ENCODE data around the gene DDN.

Gene DDN

GRCh38 chr12:48999371-49000131 is at the start of gene DDN:
Gene DDN (minus strand): TSS chr12:48999375. CDS start chr12:48999287, 88 bp downstream.
- no peak for DNase-seq

- DNase-seq: no peak
These were observed 49.8 kb upstream of the DDN start for GRCh38 chr12:49048953-49049352.

DNA sequence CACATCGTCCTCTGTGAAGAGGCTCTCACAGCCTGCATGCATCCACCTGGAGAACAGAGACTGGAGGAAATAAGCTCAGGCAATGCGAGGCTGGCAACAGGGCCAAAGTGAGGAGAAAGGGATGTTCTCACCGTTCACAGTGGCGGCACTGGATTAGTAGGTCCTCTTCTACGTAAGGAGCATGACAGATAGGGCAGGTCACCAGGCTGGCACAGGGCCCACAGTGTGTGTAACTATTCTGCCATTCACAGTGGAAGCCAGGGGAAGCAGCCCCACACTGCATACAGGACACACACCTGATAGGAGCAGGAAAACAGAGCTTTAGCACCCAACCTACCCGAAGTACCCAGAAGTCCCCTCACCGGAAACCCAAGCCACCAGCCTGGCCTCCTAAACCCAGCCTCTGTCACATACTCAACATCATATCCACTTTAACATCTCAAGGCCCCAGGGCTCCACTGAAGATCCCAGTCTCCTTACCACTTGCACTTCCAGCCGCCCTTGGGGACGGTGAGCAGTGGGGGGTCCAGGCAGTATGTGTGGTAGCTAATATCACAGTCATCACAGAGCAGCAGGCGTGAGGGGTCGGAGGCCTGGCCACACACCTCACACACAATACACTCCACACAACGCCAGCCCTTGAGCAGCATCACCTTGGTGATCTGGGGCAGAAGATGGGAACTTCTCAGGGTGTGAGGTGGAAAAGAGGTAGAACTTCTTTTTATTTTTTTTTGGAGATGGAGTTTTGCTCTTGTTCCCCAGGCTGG is 47.1 kb upstream of the DDN start:
- no peak for DNase-seq

DNA sequence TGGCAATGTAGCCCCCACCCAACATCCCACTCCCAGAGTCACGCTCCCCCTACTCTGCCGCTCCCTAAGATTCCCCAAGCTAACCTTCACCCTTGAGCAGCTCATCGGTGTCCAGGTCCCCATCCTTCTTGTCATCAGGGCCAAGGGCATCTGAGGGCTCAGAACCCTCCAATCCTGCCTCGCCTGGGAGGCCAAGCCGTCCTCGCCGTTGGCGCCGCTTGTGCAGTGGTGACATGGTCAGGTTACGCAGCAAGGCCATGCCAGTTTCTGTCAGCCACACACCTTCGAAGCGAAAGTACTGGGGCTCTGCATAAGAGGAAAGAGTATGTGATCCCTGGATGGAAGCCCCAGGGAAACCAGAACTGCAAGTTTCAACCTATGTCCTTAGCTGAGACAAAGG is 45.5 kb upstream of the DDN start:
- DNase-seq: no peak

DNA sequence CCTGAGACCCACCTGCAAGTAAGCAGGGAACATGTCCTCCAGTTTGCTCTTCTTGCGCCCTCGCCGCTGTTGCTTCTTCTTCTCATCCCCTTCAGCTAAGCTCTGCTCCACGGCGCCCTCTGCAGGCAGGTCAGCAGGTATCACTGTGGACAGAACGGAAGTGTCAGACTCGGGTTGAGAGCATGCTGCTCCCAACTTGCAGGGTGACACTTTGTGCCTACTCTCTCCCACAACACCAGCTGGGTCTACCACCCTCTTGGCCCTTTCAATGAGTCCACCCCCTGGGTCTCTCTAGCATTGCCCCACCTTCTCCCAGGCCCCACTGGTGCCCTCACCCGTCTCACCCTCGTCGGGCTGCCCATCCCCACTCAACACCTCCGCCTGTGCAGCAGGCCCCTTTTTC is 44.7 kb upstream of the DDN start:
- DNase-seq: peak; percentile 12

- DNase-seq: no peak
These were observed 44.1 kb upstream of the DDN start for GRCh38 chr12:49043241-49043640.

DNA sequence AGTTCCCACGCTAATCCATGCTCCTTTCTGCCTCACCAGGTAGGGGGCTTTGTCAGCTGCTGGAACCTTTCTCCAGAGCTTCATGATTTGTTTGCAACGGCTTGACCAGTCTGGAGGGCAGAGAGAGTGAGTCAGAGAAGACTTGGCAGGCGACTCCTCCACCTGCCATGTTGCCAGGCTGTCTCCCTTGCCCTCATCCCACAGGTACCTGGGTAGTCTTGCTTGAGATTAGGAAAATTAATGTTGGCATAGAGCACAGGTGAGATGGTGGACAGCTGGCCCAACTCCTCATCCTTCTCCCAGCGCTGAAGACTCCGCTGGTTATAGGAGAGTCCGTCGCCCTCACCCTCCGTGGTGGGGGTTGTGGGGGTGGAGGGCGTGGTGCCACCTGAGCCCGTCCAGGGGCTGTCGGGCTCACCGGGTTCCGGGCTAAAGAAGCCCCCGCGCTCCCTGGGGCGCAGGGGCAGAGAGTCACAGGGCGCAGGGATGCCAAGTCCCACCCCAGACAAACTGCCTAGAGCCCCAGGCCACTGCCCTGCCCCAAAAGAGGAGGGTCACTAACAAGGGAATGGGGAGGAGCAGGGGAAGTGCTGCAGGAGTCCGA is 42.8 kb upstream of the DDN start:
- no peak for DNase-seq

DNA sequence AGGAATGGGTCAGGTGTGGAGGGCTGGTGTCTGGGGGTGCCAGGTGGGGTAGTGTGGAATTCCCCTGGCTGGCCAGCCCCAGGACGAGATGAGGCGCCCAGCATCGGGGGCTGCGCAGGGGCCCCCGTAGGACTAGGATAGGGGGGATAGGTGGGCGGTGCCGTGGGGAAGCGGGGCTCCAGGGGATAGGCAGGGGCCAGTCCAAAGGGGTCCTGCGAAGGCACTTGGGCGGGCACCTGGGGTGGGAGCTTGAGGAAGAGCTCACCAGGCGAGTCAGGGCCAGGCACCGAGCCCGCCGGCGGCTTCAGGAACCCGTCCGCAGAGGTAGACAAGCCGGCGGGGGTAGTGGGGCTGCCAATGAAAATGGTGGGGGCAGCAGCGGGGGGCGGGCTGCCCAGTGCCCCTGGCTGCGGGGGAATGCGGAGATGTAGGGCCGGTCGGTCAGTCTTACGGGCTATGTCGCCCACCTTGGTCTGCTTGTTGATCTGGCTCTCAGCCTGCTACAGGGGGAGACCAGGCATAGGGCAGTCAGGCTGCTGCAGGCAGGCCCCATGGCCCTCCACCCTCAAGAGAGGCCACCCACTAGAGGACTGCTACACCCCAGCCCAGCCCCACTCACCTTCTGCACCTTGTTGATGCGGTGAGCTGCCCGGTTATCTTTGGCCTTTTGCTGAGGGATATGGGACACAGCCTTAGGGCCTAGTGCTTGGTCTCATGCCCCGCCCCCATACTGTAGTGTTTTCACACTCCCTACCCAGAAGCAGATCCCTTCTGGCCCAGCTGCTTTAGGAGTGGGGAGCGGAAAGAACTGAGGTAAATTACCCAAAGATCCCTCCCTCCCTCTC is 42.1 kb upstream of the DDN start:
- no peak for DNase-seq

DNA sequence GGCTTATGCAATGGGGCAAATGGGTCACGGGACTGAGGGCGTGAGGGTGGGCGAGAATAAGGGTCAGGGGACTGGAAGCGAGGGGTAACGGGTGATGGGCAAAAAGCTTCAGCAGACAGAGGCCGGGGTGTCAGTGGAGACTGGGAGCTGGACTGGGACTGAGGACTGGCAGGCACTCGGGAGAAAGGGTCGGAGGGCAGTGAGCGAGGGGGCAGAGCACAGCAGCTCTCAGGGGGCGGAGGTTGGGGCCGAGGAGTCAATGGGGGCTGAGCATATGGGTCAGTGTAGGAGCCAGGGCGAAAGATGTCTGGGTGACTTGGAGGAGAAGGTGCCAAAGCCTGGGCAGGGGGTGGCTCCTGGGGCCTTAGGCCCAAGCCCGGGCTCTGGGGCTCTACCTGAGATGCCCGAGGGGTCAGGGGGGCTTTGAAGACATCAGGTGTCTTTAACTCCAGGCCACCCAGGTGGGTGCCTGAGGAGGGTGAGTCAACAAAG is 41.2 kb upstream of the DDN start:
- DNase-seq: no peak

DNA sequence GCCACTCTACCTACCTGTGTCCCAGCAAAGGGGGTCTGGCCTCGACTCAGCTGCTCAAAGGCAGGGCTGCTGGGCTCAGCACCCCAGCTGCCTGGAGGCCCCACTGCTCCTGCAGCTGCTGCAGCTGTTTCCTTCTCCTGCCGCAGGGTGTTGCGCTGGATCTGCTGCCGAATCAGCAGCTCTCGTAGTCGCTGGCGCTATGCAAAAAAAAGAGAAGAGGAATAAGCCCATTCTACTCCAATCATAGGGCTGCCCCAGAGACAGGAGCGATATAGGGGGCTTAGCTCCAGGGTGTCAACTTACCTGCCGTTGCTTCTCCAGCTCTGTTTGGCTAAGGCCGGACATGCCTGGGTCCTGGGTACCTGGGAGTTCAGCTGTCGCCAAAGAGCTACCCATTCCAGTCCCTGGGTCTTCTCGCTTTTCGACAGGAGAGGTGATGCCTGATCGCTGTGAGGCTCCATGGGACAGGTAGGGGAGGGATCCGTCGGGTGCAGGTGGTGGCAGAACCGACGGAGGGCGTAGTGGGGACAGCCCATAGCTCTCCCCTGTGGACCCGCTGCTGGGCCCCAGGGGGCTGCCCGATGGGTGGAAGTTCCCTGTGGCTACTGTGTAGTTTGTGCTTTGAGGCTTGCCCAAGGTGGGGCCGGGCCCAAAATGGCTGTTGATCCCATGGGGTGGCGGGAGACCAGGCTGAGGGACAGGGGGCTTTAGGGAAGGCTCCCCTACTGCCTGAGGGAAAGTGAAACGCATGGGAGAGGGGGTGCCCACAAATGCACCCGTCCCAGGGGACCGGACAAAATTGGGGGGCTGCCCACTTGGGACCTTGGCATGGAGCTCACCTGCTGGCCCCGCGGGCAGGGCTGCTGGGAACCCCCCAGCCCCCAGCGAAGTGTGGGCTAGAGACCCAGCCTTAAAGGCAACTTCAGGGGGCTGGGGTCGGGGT is 40.5 kb upstream of the DDN start:
- DNase-seq: no peak

GRCh38 chr12:49038291-49038955 is 39.2 kb upstream of the DDN start:
- no peak for DNase-seq

GRCh38 chr12:49037947-49038237 is 38.7 kb upstream of the DDN start:
- no peak for DNase-seq

DNA sequence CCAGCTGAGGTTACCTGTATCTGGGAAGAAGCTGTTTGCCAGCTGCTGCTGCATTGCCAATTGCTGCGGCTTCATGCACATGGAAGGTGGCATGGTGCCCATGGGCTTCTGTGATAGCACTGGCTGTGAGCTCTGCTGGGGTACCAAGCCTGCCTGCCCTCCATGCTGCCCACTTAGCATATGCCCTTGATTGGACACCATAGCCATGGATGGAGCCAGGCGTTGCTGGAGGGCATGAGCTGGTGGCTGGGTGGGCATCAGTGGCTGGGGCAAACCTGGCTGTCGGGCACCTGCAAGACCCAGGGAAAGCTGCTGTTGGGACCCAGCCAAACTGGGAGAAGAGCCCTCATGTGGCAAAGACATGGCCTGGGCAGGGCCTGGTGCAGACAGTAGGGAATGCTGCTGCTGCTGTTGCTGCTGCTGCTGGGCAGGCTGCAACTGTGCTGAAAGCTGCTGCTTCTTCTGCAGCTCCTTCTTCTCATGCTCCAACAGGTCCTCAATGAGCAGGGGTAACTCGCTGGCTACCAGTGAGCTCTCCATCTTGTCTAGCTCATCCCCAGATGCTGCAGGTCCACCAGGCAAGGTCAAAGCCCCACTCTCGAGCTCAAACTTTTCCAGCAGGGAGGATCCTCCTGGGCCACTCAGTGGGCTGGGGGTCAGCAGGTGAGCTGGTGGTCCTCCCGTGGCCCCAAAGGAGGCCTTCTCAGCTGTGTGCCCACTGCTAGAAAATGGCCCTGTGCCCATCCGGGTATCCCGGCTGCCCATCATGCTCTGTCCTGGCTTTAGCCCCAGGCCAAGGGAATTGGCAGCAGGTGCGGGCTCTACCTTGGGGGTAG is 38.2 kb upstream of the DDN start:
- no peak for DNase-seq

DNA sequence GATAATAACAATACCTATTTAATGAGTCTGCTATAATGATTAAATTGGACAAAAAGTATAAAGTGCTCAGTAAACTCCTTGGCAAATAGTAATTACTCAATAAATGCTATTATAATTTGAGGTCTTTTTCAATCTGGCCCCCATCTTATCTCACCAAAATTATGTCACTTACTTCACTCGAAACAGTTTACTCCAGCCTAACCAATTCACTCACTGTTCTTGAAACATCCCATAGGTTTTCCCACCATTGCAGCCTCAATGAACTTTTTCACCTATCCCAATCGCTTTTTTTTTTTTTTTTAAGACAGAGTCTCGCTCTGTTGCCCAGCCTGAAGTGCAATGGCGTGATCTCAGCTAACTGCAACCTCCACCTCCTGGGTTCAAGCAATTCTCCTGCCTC is 36.9 kb upstream of the DDN start:
- DNase-seq: no peak

DNA sequence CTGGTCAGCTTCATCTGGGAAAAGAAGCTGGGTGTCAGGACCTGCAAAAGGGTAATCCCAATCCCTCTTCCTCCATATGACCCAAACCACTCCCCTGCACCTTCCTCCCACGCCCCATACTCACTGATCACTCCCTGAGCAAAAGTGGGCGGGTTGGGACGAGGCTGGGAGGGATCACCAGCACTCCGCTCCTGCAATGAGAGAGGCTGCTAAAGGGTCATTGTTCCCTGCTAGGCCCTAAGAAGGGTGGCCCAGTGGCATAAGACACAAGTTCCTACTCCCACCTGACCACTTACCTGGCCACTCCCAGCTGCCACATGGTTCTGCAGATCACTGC is 35.1 kb upstream of the DDN start:
- DNase-seq: no peak

DNA sequence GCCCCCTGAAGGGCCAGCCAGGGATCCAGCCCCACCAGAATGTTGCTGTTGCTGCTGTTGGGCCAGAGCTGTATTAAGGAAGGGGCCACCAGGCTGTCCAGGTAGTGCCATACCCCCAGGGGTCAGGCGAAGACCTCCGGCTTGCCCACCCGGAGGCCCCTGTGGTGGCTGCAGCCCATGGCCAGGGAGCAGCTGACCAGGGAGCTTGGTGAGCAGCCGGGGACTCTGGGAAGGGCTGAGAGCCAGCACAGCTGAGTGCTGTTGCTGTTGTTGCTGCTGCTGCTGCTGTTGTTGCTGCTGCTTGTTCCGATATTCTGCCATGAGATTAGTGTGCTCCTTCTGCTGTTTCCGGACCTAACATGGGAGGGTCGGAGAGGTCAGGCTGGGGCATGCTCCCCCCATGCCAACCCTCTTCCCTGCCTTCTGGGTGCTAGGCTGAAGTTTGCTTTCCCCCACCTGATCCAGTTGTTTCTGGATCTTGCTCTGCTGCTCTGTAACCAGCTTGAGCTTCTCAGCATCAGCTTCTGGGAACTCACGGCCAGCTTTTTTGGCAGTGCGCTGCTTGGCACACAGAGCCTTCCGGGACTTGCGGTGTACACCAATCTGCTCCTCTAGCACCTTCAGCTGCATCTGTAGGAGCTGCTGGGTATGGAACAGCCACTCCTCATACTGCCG is 34.6 kb upstream of the DDN start:
- DNase-seq: no peak

- no peak for DNase-seq
These were observed 33.7 kb upstream of the DDN start for GRCh38 chr12:49032679-49033447.

DNA sequence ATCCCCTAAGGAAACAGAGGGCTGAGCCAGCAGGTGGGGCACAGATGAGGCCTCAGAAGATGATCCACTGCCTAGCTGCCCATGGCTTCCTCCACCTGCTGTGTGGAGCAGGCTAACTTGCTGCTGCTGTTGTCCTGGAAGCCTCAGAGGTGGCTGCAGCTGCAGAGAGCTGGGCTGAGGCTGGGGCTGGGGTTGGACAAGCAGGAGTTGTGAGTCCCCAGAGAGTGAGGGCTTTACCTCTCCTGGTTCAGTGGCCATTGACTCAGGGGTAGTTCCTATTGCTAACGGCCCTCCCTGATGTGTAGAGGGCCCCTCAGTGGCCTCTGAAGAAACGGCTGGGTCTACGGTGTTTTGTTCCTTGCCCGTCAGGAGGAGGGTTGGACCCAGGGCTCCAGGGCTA is 33.1 kb upstream of the DDN start:
- no peak for DNase-seq

DNA sequence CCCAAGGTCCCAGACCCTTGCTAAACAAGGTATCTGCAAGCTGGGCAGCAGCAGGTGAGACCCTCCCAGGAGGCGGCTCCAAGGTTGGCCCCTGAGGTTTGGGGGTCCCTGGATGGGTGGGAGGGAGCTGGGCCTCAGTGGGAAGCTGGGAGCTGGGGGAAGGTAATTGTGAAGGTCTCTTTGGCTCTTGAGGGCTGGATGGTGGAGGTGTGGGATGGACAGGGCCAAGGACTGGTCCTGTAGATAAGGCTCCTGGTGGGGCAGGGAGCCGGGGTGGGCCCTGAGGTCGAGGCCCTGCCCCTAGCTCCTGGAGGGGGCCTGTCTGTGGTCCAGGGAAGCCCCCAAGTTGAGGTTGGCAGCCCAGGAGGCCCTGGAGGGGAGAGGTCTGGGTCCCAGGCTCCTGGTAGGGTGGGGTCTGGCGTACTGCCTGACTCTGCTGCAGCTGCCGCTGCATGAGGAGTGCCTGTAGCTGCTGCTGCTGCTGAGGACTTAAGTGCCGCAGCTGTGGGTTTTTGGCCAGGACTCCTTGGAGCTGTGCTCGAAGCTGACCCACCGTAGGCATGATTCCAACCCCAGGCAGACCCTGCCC is 32.5 kb upstream of the DDN start:
- no peak for DNase-seq

All from kidney glomerular epithelial cell (primary cell).